GM18505 (cell line): Measurements from ENCODE around the gene NADK.
"Not testable (repeated sequence)": the region's sequence is repeated elsewhere in the genome, so short reads cannot be mapped to it uniquely, and the experiment has no call there.

Experiments used
- ATAC-seq: cut with Tn5 transposase; IDR thresholded peaks from one replicate; pipeline ENCODE4 v1.9.1; 2021; ENCODE audit not compliant: unreplicated experiment
- POLR2A ChIP-seq: IDR thresholded peaks from 4 replicates; pipeline ENCODE4 v1.6.1; 2011; ENCODE audit warnings: borderline replicate concordance; ENCODE audit not compliant: insufficient read depth, insufficient read length; ENCODE audit errors: extremely low read depth

Gene NADK

DNA sequence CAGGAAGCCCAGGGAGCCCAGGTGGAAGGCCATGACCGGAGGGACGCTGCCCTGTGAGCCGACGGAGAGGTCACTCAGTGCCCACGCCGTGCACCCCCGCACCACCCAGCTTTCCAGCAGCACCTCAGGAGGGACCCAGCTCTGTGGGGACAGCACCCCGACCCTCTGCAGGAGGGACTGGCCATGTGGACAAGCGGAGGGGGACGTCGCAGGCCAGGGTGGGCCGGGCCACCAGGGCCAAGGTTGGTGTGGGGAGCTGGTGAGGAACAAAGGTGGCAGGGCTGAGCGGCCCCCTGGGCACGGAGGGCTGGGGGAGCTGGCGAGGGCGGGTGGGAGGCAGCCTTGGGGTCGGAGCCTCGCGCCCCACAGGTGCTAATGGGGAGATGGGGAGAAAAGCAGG lies 22.8 kb downstream of the NADK start:
- TF ChIP-seq POLR2A: no peak
- no peak for ATAC-seq

DNA sequence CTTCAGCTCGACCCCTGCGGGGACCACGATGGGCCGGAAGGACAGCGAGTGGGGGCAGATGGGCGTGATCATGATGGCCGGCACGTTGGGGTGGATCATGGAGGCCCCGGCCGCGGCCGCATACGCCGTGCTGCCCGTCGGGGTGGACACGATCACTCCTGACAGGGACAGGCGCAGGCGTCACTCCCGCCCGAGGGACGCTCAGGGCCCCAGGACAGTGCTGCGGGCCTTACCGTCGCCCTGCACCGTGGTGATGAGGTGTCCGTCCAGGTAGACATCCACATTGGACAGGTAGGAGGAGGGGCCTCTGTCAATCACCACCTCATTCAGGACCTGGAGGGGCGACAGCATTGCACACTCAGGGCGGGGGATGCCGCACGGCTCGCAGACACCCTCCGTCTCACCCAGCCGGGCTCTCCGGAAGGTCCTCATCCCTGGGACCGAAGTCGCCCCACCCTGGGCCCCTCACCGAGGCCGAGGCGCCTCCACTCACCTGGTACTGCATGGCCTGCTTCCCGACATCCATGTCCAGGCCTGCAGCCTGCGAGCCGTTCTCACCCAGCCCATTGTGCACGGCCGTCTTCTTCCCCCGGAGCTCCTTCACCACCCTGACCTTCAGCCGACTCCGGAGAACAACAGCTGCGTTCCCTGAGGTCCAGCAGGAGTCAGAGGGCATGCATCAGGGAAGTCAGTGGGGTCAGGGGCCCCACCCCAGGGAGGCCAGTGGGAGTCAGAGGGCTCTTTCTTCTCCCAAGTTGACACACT lies 24.0 kb downstream of the NADK start:
- TF ChIP-seq POLR2A: no peak
- ATAC-seq: no peak

DNA sequence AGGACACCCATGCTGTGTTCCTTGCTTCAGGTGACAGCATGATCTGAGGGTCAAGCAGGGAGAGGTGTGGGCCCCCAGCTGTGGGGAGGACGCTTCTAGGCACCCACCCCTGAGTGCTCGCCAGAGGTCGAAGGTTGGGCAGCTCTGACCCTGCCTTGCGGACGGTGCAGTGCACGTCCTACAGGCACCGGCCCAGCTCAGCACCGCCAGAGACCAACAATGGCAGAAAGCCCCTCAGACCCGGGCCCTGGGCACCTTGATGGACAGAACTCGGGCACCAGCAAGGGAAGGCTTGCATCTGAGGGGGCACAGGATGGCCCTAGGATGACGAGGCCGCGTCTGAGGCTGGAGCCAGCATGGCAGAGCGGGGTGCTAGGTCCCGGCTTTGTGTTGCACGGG lies 24.7 kb downstream of the NADK start:
- no peak for TF ChIP-seq POLR2A
- ATAC-seq: no peak

DNA sequence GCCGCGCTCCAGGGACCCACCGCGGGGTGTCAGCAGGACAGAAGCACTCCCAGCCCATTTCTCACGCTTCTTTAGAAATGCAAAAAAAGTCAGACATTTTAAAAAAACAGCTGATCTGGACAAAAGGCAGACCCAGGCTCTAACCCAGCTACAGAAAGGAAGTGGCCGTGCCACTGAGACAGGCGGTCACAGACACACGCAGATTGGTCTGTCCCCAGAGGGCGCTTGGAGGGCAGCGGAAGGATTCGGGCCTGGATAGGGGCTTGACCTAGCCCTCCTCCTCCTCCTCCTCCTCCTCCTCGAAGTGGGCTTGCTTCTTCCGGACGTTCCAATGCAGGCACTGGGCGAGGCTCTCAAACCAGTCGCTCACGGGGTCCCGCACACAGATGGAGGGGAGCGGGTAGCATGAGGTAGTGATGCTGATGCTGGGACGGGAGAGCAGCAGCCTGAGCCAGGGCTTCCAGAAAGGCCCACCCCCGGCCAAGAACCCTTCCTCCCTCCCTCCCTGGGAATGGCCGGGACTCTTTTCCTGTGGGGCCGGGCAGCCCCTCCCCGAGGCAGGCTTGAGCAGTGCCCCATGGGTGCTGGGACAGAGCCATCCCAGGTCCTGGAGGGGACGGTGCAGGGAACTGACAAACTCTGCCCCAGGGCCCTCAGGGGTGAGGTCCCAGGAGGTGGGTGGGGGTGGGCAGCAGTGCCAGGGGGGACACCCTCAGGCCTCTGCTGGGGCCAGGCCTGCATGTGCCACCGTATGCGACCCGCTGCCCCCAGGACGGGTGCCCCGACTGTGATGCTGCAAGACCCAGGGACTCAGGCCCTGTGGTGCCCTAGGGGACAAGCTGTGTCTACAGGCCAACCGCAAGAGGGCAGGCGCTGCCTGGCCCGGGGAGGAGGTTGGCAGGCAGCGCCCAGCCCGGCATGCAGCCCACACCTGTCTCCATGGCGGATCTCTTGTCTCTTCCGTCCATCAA lies 25.3 kb downstream of the NADK start:
- TF ChIP-seq POLR2A: no peak
- no peak for ATAC-seq

DNA sequence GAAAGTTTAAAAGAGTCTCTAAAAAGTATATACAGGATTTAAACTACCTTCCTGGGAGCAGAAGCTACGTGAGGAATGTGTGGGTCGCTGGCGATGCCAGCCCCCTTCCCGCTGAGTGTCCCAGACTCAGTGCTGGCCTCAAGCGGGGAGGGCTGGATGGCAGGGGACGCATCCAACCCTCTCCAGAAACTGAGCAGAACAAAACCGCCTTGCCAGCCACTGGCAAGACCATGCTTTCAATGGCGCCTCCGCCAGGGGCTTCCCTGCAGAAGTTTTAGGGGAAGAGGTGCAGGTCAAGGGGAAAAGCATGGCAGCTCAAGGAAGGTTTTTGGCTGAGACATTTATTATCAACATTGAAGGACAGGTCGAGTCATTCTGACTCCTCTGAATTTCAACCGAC lies 26.1 kb downstream of the NADK start:
- no peak for ATAC-seq
- TF ChIP-seq POLR2A: no peak

DNA sequence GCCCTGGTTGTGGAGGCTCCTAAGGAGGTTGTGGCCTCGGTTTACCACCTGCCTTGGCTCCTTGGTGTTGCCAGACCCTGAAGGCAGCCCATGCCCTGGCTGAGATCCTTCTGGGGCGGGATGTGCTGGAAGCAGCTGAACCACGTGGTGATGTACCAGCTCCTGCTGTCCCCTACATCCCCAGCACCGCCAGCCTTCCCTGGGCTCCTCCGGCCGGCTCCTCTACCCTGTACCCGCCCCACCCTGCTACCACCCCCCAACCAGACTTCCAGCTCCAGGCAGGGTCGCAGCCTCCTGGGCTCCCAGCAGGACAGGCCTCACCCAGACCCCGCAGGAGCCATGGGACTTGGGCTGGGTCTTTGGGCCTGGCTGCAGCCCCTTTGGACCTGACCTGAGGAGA lies 28.3 kb downstream of the NADK start:
- ATAC-seq: not testable (repeated sequence)

DNA sequence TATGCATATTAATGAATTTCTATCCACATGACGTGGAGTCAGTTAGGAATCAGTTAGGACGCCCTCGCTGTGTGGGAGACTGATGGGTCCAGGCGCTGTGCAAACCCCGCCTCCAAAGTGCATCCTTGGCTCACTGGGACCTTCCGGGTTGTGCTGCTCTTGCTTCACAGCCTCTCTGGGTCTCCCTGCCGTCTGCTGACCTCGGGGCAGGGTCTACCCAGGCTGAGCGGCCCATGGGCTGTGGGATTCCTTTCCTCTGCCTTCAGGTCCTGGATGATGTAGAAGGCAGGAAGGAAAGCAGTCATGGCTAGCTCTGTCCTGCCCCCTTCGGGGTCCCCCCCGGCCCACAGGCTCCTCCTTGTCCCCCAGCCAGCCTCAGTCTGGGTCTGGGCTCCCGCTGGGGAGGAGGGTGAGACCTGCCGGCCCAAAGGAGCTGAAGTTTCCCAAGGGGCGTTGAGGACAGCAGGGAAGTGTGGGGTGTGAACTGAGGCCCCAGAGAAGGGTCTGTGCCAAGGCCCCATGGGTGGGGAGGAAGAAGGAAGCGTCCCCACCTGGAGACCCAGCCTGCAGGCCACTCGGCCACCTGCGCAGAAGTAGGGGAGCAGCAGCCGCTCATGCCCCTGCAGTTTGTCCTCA lies 29.5 kb downstream of the NADK start:
- no peak for ATAC-seq
- TF ChIP-seq POLR2A: no peak

DNA sequence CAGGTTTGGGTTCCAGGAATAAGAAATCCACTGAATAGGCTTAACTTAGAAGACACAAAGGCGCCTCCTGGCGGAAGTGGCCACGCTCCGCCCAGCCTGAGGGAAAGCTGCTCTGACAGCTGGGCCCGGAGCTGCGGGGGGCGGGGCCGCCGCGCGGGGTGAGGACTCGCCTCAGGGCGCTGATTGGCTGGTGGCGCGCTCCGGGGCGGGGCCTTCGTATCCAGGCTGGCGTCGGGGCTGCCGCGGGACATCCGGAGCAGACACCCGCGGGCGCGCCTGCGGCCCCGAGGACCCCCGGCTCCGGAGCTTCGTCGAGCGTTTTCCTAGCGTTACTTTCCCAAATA lies 31.7 kb downstream of the NADK start:
- ATAC-seq: peak; percentile 87

DNA sequence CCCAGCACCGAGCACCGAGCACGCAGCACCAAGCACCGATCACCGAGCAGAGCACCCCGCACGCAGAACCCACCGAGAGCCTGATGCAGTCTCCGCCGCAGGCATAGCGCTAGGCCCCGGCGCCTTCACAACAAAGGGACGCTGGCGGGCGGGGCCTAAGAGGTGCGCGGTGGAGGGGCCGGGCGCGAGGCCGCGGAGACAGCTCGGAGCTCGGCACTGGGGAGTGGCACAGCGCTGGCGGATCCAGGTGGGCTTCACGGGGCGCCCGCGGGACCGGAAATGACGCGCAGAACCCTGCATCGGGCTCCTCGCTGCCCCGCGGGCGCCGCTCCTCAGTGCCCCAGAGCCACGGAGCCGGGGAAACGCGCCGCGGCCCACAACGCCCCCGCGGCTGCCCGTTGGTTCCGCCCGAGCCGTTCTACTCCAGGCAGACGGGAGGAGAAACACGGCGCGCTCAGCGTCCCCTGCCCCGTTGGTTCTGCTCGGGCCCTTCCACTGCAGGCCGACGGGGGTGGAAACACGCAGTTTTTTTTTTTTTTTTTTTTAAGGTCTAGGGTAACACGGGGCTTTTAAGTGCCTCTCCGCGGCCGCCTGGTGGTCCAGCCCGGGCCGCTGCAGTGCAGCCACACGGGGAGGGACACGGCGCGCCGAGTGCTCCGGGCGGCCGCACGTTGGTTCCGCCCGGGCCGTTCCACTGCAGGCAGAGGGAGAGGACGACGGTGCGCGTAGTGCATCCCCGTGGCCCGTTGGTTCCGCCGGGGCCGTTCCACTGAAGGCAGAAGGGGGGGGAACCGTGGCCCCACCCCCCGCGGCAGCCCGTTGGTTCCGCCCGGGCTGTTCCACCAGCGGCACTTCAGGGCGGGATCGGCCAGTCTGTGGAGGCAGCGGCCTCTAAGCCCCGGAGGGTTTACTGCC lies 32.4 kb downstream of the NADK start:
- peak; percentile 52 for ATAC-seq

DNA sequence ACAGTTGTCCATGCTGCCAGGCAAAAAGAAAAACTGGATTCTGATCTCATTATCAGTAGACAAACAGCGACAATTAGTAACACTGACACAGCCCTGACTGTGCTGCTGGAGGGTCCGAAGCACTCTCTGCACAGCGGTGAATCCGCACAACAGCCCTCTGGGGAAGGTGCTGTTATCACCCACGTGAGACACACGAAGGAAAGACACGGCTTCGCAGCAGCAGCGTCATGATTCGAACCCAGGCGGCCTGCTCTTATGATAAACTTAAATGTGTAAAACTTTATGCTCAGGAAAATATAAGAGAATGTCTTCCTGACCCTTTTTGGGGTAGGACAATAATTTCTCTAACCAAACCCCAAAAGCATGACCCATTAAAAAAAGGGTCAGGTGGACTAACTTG lies 35.7 kb downstream of the NADK start:
- ATAC-seq: not testable (repeated sequence)

DNA sequence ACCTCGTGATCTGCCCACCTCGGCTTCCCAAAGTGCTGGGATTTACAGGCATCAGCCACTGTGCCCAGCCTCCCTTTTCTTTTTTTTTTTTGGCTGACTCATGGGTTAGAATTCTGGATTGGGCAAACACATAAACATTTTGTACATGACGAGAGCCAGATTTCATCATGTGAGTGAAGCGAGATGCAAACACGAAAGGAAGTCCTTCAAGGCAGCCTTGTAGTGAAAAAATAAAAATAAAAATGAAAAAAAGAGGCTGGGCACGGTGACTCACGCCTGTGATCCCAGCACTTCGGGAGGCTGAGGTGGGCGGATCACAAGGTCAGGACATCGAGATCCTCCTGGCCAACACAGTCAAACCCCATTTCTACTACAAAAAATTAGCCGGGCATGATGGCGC lies 37.3 kb downstream of the NADK start:
- not testable (repeated sequence) for ATAC-seq

DNA sequence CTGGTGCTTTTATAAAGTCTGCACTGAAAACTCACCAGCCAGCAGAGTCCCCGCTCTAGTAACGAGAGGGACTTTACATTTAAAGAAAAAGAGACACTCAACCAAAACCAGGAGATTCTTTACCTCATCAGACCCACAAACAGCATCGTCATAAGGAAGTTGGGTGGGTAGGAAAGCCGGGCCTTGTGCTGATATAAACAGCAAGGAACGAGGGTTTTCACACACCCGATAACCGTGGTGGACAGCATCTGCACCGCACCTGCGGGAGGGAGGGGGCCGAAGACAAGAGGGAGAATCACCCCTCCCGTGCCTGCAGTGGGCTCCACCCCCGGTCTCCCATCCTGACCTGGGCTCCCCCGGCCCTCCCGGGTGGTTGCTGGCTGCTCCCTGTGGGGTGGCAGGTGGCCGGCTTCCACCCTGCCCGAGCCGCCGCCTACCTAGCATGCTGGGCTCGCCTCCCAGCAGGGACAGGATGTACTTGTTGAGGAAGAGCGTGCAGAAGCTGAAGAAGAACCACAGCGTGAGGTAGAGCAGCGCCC lies 39.4 kb downstream of the NADK start:
- not testable (repeated sequence) for ATAC-seq

DNA sequence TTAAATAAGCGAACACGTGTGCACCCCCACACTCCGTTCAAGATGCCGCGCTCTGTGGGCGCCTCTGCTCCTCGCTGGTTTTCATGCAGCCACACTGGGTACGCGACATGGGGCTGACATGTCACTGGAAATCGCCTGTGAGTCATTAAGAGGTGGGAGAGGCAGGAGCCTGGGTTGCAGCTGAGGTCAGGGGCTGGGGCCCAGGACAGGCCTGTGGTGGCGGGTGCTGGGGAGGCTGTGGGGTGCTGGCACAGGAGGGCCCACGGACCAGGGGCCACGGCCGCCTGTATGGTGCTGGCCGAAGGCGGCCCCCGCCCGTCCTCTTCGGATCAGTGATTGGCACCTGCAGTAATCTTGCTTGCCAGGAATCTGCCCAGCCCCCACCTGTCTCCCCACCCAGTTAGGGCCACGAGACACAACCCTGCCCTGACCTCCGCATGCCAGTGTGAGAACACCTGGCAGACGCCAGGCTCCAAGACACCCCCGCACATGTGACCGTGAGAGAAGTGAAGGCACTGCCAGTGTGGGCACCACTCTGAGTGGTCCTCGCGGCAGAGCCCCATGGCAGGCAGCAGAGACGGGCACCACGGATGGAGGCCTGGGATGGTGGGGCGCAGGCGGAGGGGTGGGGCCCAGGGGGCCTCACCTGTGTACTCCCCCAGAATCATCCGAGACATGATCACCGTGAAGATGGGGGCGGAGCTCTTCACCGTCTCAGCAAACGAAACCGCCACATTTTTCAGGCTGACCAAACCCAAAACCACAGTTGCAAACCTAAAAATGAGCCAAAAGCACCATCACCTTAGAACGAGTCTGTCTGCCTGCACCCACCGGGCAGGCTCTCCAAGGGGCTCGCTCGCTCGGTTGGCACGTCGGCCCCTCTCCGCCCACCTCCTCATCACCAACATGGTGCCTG lies 40.3 kb downstream of the NADK start:
- ATAC-seq: not testable (repeated sequence)
